22Rv1 (cell line): ENCODE measurements around the gene UPF3A.

Source experiments
- H3K27ac ChIP-seq: fragments of 450-650 bp; 2 replicates; pipeline ENCODE4 v1.5.1; 2017
- ZFX ChIP-seq: fragments of 450-650 bp; IDR thresholded peaks from 2 replicates; pipeline ENCODE4 v1.6.1; 2017; ENCODE audit warnings: antibody characterized with exemption, borderline replicate concordance
- TF ChIP-seq, protein P1 (sequence below): fragments of 450-650 bp; IDR thresholded peaks from 2 replicates; pipeline ENCODE4 v1.5.1; 2017; ENCODE audit warnings: mild to moderate bottlenecking

Gene UPF3A

GRCh38 chr13:114264886-114265611 lies 16.4 kb upstream of the UPF3A start:
- no peak overlapping the region for H3K27ac ChIP-seq
- TF ChIP-seq, protein P1, sequence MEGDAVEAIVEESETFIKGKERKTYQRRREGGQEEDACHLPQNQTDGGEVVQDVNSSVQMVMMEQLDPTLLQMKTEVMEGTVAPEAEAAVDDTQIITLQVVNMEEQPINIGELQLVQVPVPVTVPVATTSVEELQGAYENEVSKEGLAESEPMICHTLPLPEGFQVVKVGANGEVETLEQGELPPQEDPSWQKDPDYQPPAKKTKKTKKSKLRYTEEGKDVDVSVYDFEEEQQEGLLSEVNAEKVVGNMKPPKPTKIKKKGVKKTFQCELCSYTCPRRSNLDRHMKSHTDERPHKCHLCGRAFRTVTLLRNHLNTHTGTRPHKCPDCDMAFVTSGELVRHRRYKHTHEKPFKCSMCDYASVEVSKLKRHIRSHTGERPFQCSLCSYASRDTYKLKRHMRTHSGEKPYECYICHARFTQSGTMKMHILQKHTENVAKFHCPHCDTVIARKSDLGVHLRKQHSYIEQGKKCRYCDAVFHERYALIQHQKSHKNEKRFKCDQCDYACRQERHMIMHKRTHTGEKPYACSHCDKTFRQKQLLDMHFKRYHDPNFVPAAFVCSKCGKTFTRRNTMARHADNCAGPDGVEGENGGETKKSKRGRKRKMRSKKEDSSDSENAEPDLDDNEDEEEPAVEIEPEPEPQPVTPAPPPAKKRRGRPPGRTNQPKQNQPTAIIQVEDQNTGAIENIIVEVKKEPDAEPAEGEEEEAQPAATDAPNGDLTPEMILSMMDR, result no peak
- TF ChIP-seq ZFX, result no peak

- TF ChIP-seq ZFX, result no peak
- TF ChIP-seq, protein P1, result no peak
- H3K27ac ChIP-seq, result no peak overlapping the region
Measured at GRCh38 chr13:114266241-114266640, 15.2 kb upstream of the UPF3A start.

GRCh38 chr13:114268344-114269280 lies 12.8 kb upstream of the UPF3A start:
- TF ChIP-seq, protein P1, result no peak
- no peak for TF ChIP-seq ZFX
- no peak overlapping the region for H3K27ac ChIP-seq

- TF ChIP-seq ZFX, result no peak
- H3K27ac ChIP-seq, result no peak overlapping the region
Measured at GRCh38 chr13:114269281-114269770, 12.1 kb upstream of the UPF3A start.

- TF ChIP-seq ZFX, result no peak
- TF ChIP-seq, protein P1, result no peak
- H3K27ac ChIP-seq, result no peak overlapping the region
Measured at GRCh38 chr13:114272977-114273376, 8.4 kb upstream of the UPF3A start.

DNA sequence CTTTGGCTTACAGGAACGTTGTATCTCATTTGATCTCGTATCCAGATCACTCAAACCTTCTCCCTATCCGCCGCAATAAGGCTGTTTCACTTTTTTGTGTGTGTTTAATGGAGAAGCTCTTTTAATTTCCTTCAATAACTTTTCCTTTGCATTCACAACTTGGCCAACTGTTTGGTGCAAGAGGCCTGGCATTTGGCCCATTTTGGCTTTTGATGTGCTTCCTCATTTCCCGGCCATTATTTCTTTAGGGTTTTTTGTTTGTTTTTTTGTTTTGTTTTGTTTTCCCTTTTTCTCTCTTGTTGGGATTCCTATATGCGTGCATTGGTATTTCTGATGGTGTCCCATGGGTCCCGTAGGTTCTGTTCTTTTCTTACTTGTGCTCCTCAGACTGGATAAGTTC lies 6.1 kb upstream of the UPF3A start:
- no peak for TF ChIP-seq ZFX
- TF ChIP-seq, protein P1, result no peak

GRCh38 chr13:114279146-114279545 lies 2.3 kb upstream of the UPF3A start:
- no peak overlapping the region for H3K27ac ChIP-seq
- no peak for TF ChIP-seq ZFX
- TF ChIP-seq, protein P1, result no peak

More for the DNA sequence above, 6.1 kb upstream of the UPF3A start:
- no peak overlapping the region for H3K27ac ChIP-seq
